Activated CD8-positive, alpha-beta T cell treated with anti-CD3 and anti-CD28 coated beads for 36 hours (primary cell): Measurements from ENCODE around the gene MREG. TPM values are rescaled to one million over a fixed set of nuclear protein-coding genes. Genes with fewer than 3 reads are reported as not detected.

Experiments used
- ATAC-seq: fragments of 200-7000 bp; cut with Tn5 transposase; one replicate; pipeline ENCODE4 v1.10.0; 2021; ENCODE audit warnings: mild to moderate bottlenecking, moderate library complexity
- CTCF ChIA-PET: fragments of 350-600 bp; sonication (Branson Sonifier 250); formaldehyde crosslinking; loops from one replicate; lab custom pipeline; 2021; ENCODE audit warnings: antibody characterized with exemption; lab: Charles Lee
- POLR2A ChIA-PET: fragments of 350-600 bp; sonication (Branson Sonifier 250); formaldehyde crosslinking; loops from one replicate; lab custom pipeline; 2021; ENCODE audit warnings: antibody characterized with exemption; lab: Charles Lee
- DNase-seq: peaks from one replicate; pipeline ENCODE4 v3.0.0-alpha.2; 2020
- H3K27ac Mint-ChIP-seq: one replicate; pipeline ENCODE4 v1.8.0; 2021; ENCODE audit warnings: mild to moderate bottlenecking, mixed read lengths
- H3K27me3 Mint-ChIP-seq: one replicate; pipeline ENCODE4 v1.8.0; 2021; ENCODE audit warnings: mixed read lengths
- H3K36me3 Mint-ChIP-seq: one replicate; pipeline ENCODE4 v1.8.0; 2021; ENCODE audit warnings: low read depth, mixed read lengths
- H3K4me1 Mint-ChIP-seq: one replicate; pipeline ENCODE4 v1.8.0; 2021; ENCODE audit warnings: low read depth, mixed read lengths
- H3K4me3 Mint-ChIP-seq: one replicate; pipeline ENCODE4 v1.8.0; 2021; ENCODE audit warnings: mild to moderate bottlenecking, moderate library complexity, mixed read lengths
- H3K9me3 Mint-ChIP-seq: one replicate; pipeline ENCODE4 v1.8.0; 2021; ENCODE audit warnings: mixed read lengths
- intact Hi-C: fragments of 100-400 bp; cut with micrococcal nuclease; formaldehyde crosslinking; loops from one replicate; pipeline ENCODE4 v1.10.0; 2022
- total RNA-seq, 2 experiments: library from RNA; stranded (reverse); gene quantifications; one replicate each; pipeline ENCODE4 v1.2.3, GENCODE V29; 2021
- TF ChIP-seq, protein P1 (sequence below): fragments of 200-600 bp; IDR thresholded peaks from one replicate; pipeline ENCODE4 v1.8.0; 2022; ENCODE audit warnings: antibody characterized with exemption, mild to moderate bottlenecking

MREG gene
- total RNA-seq, 2 experiments from 2014 or later = 8.0 to 10.9 TPM

DNA sequence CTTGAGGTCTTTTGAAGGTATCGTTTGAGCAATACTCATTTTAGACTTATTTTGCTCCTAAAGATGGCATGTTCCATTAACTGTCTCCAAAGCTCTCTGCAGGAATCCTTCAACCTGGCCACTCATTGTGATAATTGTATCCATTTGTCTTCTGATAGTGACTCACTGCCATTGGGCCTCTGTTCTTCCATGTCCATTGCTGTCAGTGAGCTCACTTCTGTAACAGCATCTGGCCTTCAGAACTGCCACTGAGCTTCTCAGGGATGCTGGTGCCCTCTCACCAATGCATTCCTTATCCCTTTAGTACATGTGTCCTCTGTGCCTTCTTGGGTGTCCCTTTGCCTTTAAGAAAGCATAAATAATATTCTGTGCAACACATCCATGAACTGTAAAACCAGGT lies 71.6 kb downstream of the MREG start:
- intact Hi-C loops = no loop called here
- Mint-ChIP-seq H3K9me3 (no peaks in the 10 kb centered on the region), H3K36me3 (peaks cover 9% of the 10 kb centered on the region), H3K27ac (no peak overlapping the region), H3K4me1 (no peaks in the 10 kb centered on the region), H3K4me3 (no peak overlapping the region), H3K27me3 (no peaks in the 10 kb centered on the region)
- CTCF ChIA-PET = interaction anchor here (1.1 to 1.7 kb wide), 4 partner anchors 7 to 11 kb away, joined by 3 to 9 read pairs (median 3); no protein-coding TSS in a partner anchor
- ATAC-seq = no peak
- TF ChIP-seq, protein P1, sequence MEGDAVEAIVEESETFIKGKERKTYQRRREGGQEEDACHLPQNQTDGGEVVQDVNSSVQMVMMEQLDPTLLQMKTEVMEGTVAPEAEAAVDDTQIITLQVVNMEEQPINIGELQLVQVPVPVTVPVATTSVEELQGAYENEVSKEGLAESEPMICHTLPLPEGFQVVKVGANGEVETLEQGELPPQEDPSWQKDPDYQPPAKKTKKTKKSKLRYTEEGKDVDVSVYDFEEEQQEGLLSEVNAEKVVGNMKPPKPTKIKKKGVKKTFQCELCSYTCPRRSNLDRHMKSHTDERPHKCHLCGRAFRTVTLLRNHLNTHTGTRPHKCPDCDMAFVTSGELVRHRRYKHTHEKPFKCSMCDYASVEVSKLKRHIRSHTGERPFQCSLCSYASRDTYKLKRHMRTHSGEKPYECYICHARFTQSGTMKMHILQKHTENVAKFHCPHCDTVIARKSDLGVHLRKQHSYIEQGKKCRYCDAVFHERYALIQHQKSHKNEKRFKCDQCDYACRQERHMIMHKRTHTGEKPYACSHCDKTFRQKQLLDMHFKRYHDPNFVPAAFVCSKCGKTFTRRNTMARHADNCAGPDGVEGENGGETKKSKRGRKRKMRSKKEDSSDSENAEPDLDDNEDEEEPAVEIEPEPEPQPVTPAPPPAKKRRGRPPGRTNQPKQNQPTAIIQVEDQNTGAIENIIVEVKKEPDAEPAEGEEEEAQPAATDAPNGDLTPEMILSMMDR = no peak
- POLR2A ChIA-PET = no interaction called here
- DNase-seq = no peak

DNA sequence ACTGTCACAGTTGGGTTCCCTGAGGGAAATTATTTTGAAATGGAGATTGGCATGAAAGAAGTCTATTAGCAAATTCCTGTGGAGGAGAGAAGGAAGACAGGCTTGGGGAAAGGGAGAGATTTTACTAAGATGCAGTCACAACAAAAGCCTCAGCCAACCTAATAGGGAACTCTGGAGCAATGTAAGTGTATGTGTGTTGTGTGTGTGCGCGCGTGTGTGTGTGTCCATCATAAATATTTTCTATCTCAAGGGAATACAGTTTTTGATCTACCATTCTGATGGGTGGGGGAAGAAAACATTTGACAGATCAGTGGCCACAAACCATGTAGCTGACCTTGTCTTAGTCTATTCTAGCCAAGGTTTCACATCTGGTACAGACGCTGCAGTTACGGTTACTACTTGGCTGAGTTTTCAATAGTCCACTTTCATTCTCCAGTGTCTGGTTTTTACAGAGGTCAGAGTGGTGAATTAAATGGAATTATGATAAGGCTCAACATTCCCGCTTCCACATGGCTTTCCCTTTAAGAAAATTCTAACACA lies 72.6 kb downstream of the MREG start:
- CTCF ChIA-PET = interaction anchor here (1.1 to 1.2 kb wide), 2 partner anchors 10 kb away, joined by 3 read pairs; no protein-coding TSS in a partner anchor
- H3K36me3 Mint-ChIP-seq = peaks cover 9% of the 10 kb centered on the region
- no peak overlapping the region for H3K4me3 Mint-ChIP-seq
- intact Hi-C loops = no loop called here
- TF ChIP-seq, protein P1 = no peak
- no peaks in the 10 kb centered on the region for H3K4me1 Mint-ChIP-seq
- no peaks in the 10 kb centered on the region for H3K27me3 Mint-ChIP-seq
- DNase-seq (no peak), ATAC-seq (no peak)
- no peaks in the 10 kb centered on the region for H3K9me3 Mint-ChIP-seq
- no peak overlapping the region for H3K27ac Mint-ChIP-seq
- POLR2A ChIA-PET = no interaction called here

DNA sequence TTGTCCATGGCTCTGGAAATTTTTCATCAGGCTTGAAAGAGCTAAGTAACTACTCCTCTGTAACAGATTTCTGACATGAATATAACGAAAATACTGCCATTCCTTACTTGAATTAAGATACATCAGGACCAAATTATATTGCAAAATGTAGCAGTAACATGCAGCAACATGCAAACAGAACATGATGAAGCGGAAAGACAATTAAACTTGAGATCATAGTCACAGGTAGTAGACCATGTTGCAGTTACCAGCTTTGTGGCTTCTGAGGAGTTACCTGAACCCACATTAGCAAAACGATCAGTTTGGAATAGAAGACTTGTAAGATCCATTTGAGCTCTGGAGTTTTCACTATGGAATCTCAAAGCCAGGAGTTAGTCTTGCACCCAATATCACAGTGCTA lies 76.2 kb downstream of the MREG start:
- TF ChIP-seq, protein P1 = no peak
- Mint-ChIP-seq H3K9me3 (no peaks in the 10 kb centered on the region), H3K36me3 (no peaks in the 10 kb centered on the region), H3K27me3 (no peaks in the 10 kb centered on the region), H3K4me1 (no peaks in the 10 kb centered on the region), H3K27ac (no peak overlapping the region), H3K4me3 (no peak overlapping the region)
- ChIA-PET CTCF (no interaction called here), POLR2A (no interaction called here)
- intact Hi-C loops = no loop called here
- no peak for DNase-seq
- ATAC-seq = no peak

DNA sequence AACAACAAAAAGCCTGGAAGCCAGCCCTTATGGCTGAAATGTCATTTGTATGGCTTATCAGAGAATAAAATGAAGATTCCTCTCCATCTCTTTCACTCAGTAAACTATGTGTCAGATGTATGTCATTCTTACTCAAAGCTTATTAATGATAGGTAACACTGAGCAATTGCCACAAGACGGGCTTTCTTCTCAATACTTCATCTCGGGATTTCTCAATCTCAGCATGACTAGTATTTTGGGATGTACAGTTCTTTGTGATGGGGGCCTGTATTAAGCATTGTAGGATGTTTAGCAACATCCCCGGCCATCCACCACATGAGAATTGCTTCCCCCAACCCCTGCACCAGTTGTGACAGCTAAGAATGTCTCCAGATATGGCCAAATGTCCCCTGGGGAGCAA lies 80.2 kb downstream of the MREG start:
- TF ChIP-seq, protein P1 = no peak
- no peak overlapping the region for H3K4me3 Mint-ChIP-seq
- ChIA-PET POLR2A (no interaction called here), CTCF (interaction anchor here (1.1 to 2.3 kb wide), 2 partner anchors 18 to 248 kb away, joined by 3 to 16 read pairs; no protein-coding TSS in a partner anchor)
- H3K27me3 Mint-ChIP-seq = no peaks in the 10 kb centered on the region
- peaks cover 9% of the 10 kb centered on the region for H3K4me1 Mint-ChIP-seq
- DNase-seq (no peak), ATAC-seq (no peak)
- intact Hi-C loops = loop anchor here (5.0 kb wide), 1 partner anchor 476 kb away; no protein-coding TSS in a partner anchor
- no peak overlapping the region for H3K27ac Mint-ChIP-seq
- H3K36me3 Mint-ChIP-seq = no peaks in the 10 kb centered on the region
- H3K9me3 Mint-ChIP-seq = no peaks in the 10 kb centered on the region

DNA sequence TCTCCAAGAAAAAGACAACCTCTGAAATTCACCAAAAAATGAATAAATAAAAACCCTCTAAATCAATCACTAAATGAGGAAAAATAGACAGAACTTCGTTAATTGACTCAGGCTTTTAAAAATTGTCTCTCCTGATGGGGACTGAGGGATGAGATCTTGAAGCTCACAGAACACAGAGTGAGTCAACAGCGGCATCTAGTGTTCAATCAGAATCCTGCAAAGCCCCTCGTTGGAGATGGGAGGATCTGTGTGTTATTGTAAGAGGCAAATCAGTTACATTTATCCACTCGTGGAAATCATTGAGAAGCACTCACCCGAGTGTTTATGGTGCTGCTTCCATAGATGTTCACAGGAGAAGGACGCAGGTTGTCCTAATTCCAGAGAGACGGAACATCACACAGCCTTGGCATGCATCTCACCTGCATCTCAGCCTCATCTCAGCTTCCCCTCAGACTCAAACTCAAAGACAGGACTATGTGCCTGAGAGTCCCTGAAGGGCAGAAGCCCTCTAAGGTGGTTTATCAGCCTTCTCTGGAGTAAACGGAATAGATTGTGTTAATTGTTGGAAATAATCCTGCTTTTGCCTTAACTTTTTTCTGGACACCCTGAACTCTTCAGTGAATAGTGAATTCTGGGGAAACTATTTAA lies 82.0 kb downstream of the MREG start:
- no peaks in the 10 kb centered on the region for H3K27me3 Mint-ChIP-seq
- no peaks in the 10 kb centered on the region for H3K9me3 Mint-ChIP-seq
- DNase-seq = peak; percentile 72
- peak; percentile 82 for ATAC-seq
- no peak overlapping the region for H3K27ac Mint-ChIP-seq
- H3K36me3 Mint-ChIP-seq = no peaks in the 10 kb centered on the region
- intact Hi-C loops = loop anchor here (5.0 kb wide), 1 partner anchor 474 kb away; no protein-coding TSS in a partner anchor
- TF ChIP-seq, protein P1 = peak; percentile 97
- ChIA-PET POLR2A (no interaction called here), CTCF (interaction anchor here (0.6 to 4.0 kb wide), 41 partner anchors 8 to 619 kb away, joined by 3 to 37 read pairs (median 4); partner anchors contain the start of gene ATIC)
- H3K4me3 Mint-ChIP-seq = no peak overlapping the region
- H3K4me1 Mint-ChIP-seq = peaks cover 9% of the 10 kb centered on the region
